Common myeloid progenitor, CD34-positive (primary cell): Measurements from ENCODE around the gene LITAF.

ENCODE experiments used
- CTCF ChIA-PET: fragments of 350-600 bp; sonication (Branson Sonifier 250); formaldehyde crosslinking; loops from one replicate; lab custom pipeline; 2021; ENCODE audit warnings: antibody characterized with exemption; lab: Charles Lee
- POLR2A ChIA-PET: fragments of 350-600 bp; sonication (Branson Sonifier 250); formaldehyde crosslinking; loops from one replicate; lab custom pipeline; 2021; ENCODE audit warnings: antibody characterized with exemption; lab: Charles Lee
- DNase-seq, 3 donors: peaks; one replicate each; pipeline versions ENCODE4 v3.0.0 to v3.0.0-alpha.2; 2013
- H3K27ac ChIP-seq, 2 experiments: 1 replicate in 1 of 2; 2 replicates in 1 of 2; pipeline ENCODE4 v1.7.0; 2013; ENCODE audit warnings: inconsistent platforms in 2 of 2, low read length in 2 of 2, mild to moderate bottlenecking in 2 of 2, low read depth in 1 of 2, moderate library complexity in 1 of 2; ENCODE audit not compliant: severe bottlenecking in 2 of 2, insufficient read depth in 1 of 2, poor library complexity in 1 of 2
- H3K27me3 ChIP-seq, 5 experiments: replicated peaks in 2 of 5; 1 replicate in 3 of 5; 2 replicates in 2 of 5; pipeline versions ENCODE4 v1.6.1 to v1.7.0; 2013; ENCODE audit warnings: low read length in 4 of 5, mild to moderate bottlenecking in 2 of 5, moderate library complexity in 2 of 5, inconsistent platforms in 1 of 5; ENCODE audit not compliant: insufficient read depth in 5 of 5, control insufficient read depth in 4 of 5
- H3K36me3 ChIP-seq, 4 experiments: 1 replicate in 2 of 4; 2 replicates in 2 of 4; pipeline versions ENCODE4 v1.6.1 to v1.7.0; 2013; ENCODE audit warnings: low read length in 3 of 4, control low read depth in 1 of 4, mild to moderate bottlenecking in 1 of 4; ENCODE audit not compliant: control insufficient read depth in 4 of 4, insufficient read depth in 4 of 4
- H3K4me1 ChIP-seq, 4 experiments: 1 replicate in 3 of 4; 2 replicates in 1 of 4; pipeline versions ENCODE4 v1.6.1 to v1.7.1; 2013; ENCODE audit warnings: low read length in 3 of 4, mild to moderate bottlenecking in 3 of 4, control low read depth in 1 of 4, inconsistent platforms in 1 of 4, moderate library complexity in 1 of 4; ENCODE audit not compliant: control insufficient read depth in 4 of 4, insufficient read depth in 4 of 4; ENCODE audit errors: control extremely low read depth in 1 of 4
- H3K4me3 ChIP-seq, 7 experiments: 1 replicate in 4 of 7; 2 replicates in 3 of 7; pipeline versions ENCODE4 v1.5.1 to v1.7.0; 2013; ENCODE audit warnings: mild to moderate bottlenecking in 7 of 7, low read length in 6 of 7, moderate library complexity in 6 of 7, inconsistent platforms in 2 of 7, low read depth in 2 of 7, control low read depth in 1 of 7; ENCODE audit not compliant: insufficient read depth in 4 of 7, control insufficient read depth in 1 of 7; ENCODE audit errors: extremely low read depth in 1 of 7
- H3K9me3 ChIP-seq, 5 experiments: 1 replicate in 4 of 5; 2 replicates in 1 of 5; pipeline versions ENCODE4 v1.6.1 to v1.7.1; 2013; ENCODE audit warnings: low read length in 4 of 5, mild to moderate bottlenecking in 2 of 5, inconsistent platforms in 1 of 5, low read depth in 1 of 5, moderate library complexity in 1 of 5; ENCODE audit not compliant: control insufficient read depth in 4 of 5, insufficient read depth in 2 of 5; ENCODE audit errors: control extremely low read depth in 1 of 5
- WGBS: methylation state at CpG from one replicate; pipeline ENCODE4 v1.1.5; 2013; ENCODE audit not compliant: insufficient coverage; 5-methylcytosine and 5-hydroxymethylcytosine counted together

LITAF gene

DNA sequence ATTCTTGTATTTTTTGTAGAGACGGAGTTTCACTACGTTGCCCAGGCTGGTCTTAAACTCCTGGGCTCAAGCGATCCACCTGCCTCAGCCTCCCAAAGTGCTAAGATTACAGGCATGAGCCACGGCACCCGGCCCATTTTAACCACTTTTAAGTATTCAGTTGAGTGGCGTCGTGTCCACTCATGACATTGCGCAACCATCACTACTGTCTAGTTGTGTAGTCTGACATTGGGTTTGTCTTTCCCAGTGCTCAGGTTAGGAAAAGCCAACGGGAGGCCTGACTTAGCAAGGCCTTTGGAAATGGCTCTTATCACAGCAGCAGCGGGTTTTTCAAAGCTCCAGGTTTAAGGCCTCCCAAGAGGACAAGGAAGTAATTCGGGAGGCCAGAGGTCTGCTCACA lies 58.7 kb downstream of the LITAF start:
- H3K27ac ChIP-seq = no peak overlapping the region
- 97% methylated on average over 10 of the region's 11 CpGs for WGBS
- H3K9me3 ChIP-seq = no peaks in the 10 kb centered on the region
- H3K27me3 ChIP-seq = peaks cover 0 to 16% (median 0%) of the 10 kb centered on the region in 5 experiments
- H3K36me3 ChIP-seq = no peaks in the 10 kb centered on the region
- ChIA-PET POLR2A (no interaction called here), CTCF (interaction anchor here (1.1 to 1.4 kb wide), 3 partner anchors 8 to 115 kb away, joined by 3 read pairs; no protein-coding TSS in a partner anchor)
- no peak overlapping the region for H3K4me3 ChIP-seq
- peaks cover 0 to 13% (median 3%) of the 10 kb centered on the region in 4 experiments for H3K4me1 ChIP-seq
- no peak for DNase-seq

DNA sequence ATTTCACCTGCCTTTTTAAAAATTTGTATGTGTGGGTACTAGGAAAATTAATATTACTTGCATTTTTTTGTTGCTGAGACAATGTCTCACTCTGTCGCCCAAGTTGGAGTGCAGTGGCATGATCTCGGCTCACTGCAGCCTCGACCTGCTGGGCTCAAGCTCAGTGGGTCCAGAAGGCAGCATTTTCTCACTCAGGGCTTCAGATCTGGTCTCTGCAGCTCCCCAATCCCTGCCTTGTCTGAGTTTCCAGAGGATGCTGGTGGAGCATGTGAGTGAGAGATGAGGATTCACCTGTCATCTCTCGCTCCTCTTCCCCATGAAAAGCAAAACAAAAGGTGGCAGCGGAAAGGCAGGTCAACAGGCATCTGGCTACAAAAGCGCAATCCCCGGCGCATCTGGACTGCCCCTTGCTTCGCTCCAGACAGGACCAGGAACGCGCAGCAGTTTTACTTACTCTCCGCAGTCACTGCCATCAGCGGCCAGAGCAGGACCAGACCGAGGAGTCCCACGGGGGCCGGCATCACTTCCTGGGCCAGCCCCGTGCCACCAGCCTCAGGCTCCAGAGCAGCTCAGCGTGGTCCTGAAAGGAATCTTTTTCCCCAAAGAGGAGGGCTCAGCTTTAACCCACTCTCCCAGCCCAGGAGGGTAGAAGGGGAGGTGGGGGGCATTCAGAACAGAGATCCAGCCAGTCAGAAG lies 59.9 kb downstream of the LITAF start:
- ChIA-PET POLR2A (no interaction called here), CTCF (interaction anchor here (0.6 to 1.2 kb wide), 2 partner anchors 57 to 115 kb away, joined by 3 read pairs; no protein-coding TSS in a partner anchor)
- no peak overlapping the region for H3K27ac ChIP-seq
- H3K36me3 ChIP-seq = no peaks in the 10 kb centered on the region
- 42% methylated on average over 13 of the region's 18 CpGs for WGBS
- peaks cover 0 to under 1% (median 0%) of the 10 kb centered on the region in 5 experiments for H3K9me3 ChIP-seq
- DNase-seq = no peak
- H3K4me1 ChIP-seq = peaks cover 0 to 13% (median 3%) of the 10 kb centered on the region in 4 experiments
- peak overlapping the region in 1 of 7 experiments; percentile 7 for H3K4me3 ChIP-seq
- peaks cover 0 to 16% (median 0%) of the 10 kb centered on the region in 5 experiments for H3K27me3 ChIP-seq

DNA sequence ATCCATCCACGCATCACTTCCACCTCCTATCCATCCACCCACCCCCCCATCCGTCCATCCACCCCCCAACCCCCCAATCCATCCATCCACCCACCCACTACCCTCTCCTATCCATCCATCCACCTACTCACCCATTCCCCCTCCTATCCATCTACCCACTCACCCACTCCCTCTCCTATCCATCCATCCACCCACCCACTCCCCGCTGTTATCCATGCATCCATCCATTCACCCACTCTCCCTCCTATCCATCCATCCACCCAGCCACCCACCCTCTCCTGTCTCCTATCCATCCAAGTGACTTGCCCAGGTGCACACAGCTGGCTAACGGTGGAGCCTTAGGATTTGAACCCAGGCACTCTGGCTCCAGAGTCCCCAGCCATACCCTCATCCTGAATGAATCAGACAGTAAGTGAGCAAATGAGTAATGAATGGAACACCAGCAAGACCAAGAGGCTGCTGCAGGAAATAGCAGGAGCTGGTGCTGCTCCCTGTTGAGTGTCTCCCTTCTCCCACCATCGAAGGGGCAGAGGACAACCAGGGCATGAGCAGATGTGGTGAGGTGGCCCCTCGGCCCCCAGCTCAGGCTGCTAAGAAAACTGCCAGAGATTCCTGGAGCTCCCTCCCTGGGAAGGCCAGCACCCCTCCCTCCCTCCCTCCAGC lies 62.5 kb downstream of the LITAF start:
- Histone ChIP-seq H3K36me3 (no peaks in the 10 kb centered on the region), H3K4me1 (peaks cover 0 to 11% (median 3%) of the 10 kb centered on the region in 4 experiments), H3K9me3 (peaks cover 0 to 9% (median 0%) of the 10 kb centered on the region in 5 experiments), H3K27ac (no peak overlapping the region), H3K4me3 (no peak overlapping the region), H3K27me3 (peaks cover 0 to 16% (median 0%) of the 10 kb centered on the region in 5 experiments)
- ChIA-PET POLR2A (no interaction called here), CTCF (interaction anchor here (0.6 to 1.7 kb wide), 5 partner anchors 11 to 155 kb away, joined by 3 to 5 read pairs (median 3); no protein-coding TSS in a partner anchor)
- DNase-seq = no peak
- 95% methylated on average over 2 of the region's 6 CpGs for WGBS

DNA sequence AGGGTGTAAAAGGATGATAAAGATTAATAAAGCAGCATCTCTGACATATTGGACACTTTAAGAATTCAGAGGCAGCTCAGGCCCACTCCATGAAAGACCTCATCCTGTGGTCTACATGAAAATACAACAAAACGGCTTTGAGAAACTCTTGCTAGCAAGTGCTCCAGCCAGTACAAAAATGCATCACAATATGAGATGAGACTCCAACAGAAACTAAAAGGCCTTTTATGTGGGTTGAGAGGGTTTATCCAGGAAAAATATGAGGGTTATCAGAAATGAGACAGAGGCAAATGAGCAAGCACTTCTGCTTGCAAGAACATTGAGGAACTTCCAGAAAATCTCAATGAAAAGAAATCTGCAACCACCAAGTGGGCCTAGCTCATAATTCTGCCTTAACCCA lies 65.7 kb downstream of the LITAF start:
- Histone ChIP-seq H3K27me3 (peaks cover 0 to 2% (median 0%) of the 10 kb centered on the region in 5 experiments), H3K36me3 (no peaks in the 10 kb centered on the region), H3K9me3 (peaks cover 0 to 9% (median 0%) of the 10 kb centered on the region in 5 experiments), H3K4me1 (peaks cover 0 to 14% (median under 1%) of the 10 kb centered on the region in 4 experiments), H3K4me3 (no peak overlapping the region), H3K27ac (no peak overlapping the region)
- ChIA-PET POLR2A (interaction anchor here (0.6 kb wide), 1 partner anchor 264 kb away, joined by 3 read pairs; no protein-coding TSS in a partner anchor), CTCF (interaction anchor here (2.5 kb wide), 1 partner anchor 11 kb away, joined by 14 read pairs; no protein-coding TSS in a partner anchor)
- no CpG with 5 or more reads among the region's 1 CpG for WGBS
- DNase-seq = no peak

DNA sequence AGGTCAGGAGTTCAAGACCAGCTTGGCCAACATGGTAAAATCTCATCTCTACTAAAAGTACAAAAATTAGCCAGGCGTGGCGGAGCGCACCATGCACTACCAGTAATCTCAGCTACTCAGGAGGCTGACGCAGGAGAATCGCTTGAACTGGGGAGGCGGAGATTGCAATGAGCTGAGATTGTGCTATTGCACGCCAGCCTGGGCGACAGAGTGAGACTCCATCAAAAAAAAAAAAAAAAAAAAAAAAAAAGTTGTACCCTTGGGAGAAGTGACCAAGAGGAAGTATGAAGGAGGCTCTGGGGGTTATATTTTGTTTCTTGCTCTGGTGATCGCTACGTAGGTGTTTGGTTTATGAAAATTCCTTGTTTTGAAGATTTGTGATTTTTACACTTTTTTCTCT lies 66.3 kb downstream of the LITAF start:
- no peak for DNase-seq
- Histone ChIP-seq H3K4me3 (no peak overlapping the region), H3K27me3 (peaks cover 0 to under 1% (median 0%) of the 10 kb centered on the region in 5 experiments), H3K9me3 (peaks cover 0 to 9% (median 0%) of the 10 kb centered on the region in 5 experiments), H3K36me3 (no peaks in the 10 kb centered on the region), H3K4me1 (peaks cover 0 to 14% (median under 1%) of the 10 kb centered on the region in 4 experiments), H3K27ac (no peak overlapping the region)
- CTCF ChIA-PET = interaction anchor here (1.3 to 2.5 kb wide), 2 partner anchors 11 to 20 kb away, joined by 3 to 14 read pairs; no protein-coding TSS in a partner anchor
- WGBS = 100% methylated on average over 3 of the region's 10 CpGs
- POLR2A ChIA-PET = no interaction called here

DNA sequence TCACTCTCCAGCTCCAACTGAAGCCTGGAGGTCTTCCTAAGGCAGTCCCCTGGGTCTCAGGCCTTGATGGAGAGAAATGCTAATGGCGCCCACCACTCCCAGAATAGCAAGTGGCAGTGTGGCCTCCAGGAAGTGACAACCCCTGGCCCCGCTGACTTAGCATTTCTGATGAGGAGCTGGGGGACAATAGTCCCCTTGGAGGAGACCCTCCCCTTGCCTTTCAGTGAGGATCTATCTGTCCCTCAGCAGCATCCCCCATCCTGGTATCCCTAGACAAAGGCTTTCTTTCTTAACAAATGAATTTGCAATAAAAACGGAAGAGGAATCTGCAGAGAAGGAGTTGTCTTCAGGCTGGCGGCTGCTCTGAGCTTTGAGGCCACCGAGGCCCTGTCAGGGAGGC lies 68.8 kb downstream of the LITAF start:
- Histone ChIP-seq H3K4me1 (peaks cover 0 to 10% (median under 1%) of the 10 kb centered on the region in 4 experiments), H3K4me3 (no peak overlapping the region), H3K27me3 (no peaks in the 10 kb centered on the region), H3K36me3 (no peaks in the 10 kb centered on the region), H3K9me3 (peaks cover 0 to 9% (median 0%) of the 10 kb centered on the region in 5 experiments), H3K27ac (no peak overlapping the region)
- POLR2A ChIA-PET = no interaction called here
- CTCF ChIA-PET = interaction anchor here (1.4 kb wide), 1 partner anchor 14 kb away, joined by 4 read pairs; no protein-coding TSS in a partner anchor
- WGBS = 95% methylated on average over 4 of the region's 5 CpGs
- DNase-seq = no peak
